Measurements from ENCODE around the gene VOPP1. TPM values are rescaled to one million over a fixed set of nuclear protein-coding genes. Genes with fewer than 3 reads are reported as not detected.
"Not testable (repeated sequence)": the region's sequence is repeated elsewhere in the genome, so short reads cannot be mapped to it uniquely, and the experiment has no call there.

The VOPP1 gene
- total and polyA plus RNA-seq, 2 experiments from 2014 or later = 27.5 to 86.5 TPM

DNA sequence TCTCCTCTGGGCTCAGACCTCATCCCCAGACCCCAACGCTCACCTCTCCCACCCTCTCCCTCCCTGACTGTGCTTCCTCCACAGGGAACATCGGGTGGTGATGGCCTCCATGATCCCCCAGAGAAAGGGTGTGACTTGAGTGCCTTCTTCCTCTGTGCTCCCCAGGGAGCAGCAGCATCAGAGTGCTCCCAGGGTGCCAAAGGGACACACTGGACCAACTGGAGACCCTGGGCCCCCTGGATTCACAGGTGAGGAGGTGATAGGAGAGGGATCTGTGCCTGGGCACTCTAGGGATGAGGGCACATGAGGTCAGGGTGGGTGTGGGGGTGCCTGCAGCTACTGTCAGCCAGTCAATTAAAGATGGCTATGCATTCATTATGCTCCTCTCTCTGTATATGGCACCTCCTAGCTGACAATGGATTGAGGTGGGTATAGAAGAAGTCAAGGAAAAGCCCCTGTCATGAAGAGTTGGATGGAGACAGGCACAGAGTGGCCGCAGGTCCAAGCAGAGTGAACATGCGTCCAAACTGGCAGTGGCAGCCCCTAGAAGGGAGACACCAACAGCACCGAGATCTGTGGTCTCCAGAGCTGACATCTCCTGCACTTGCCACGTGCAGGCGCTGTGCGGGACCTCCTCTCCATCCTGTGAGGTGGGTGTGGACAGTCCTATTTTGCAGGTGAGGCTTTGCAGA lies 15.5 kb upstream of the VOPP1 start:
- 74 to 76% methylated on average over 8 of the region's 8 CpGs for WGBS, 2 experiments (ENCODE audit: low coverage in 1 of 2, low lambda C conversion rate in 2 of 2, missing lambda C conversion rate in 2 of 2)
- no peaks in the 10 kb centered on the region for H3K9me2 ChIP-seq (ENCODE audit: insufficient read depth)
- no peak overlapping the region for H3K4me2 ChIP-seq (ENCODE audit: unreplicated experiment)
- in situ Hi-C loops (cut with MboI) = no loop called here
- H3K9ac ChIP-seq = no peak overlapping the region
- H3F3A ChIP-seq (ENCODE audit: insufficient read depth) = no peaks in the 10 kb centered on the region
- no peak overlapping the region for H2AFZ ChIP-seq
- no peaks in the 10 kb centered on the region for H3K79me2 ChIP-seq (ENCODE audit: insufficient read depth)
- TF ChIP-seq EZH2 (IDR thresholded peaks at IDR 0.05; ENCODE audit: insufficient read depth, poor library complexity, severe bottlenecking) (no peak), EZH2phosphoT487 (IDR thresholded peaks at IDR 0.05; ENCODE audit: insufficient read depth, low read depth) (no peak)
- no peaks in the 10 kb centered on the region for H3K4me1 ChIP-seq (ENCODE audit: insufficient read depth)
- H3K36me3 ChIP-seq (ENCODE audit: low read depth) = no peaks in the 10 kb centered on the region
- no peak for DNase-seq
- H3K27me3 ChIP-seq (replicated peaks; ENCODE audit: insufficient read depth) = peaks cover 17% of the 10 kb centered on the region; the same call in 1 of the 2 replicates
- no peaks in the 10 kb centered on the region for H4K20me1 ChIP-seq (ENCODE audit: insufficient read depth)
- no peak overlapping the region for H3K27ac ChIP-seq
- no peak overlapping the region for H3K4me3 ChIP-seq
- no peaks in the 10 kb centered on the region for H3K9me3 ChIP-seq (ENCODE audit: low read depth)

DNA sequence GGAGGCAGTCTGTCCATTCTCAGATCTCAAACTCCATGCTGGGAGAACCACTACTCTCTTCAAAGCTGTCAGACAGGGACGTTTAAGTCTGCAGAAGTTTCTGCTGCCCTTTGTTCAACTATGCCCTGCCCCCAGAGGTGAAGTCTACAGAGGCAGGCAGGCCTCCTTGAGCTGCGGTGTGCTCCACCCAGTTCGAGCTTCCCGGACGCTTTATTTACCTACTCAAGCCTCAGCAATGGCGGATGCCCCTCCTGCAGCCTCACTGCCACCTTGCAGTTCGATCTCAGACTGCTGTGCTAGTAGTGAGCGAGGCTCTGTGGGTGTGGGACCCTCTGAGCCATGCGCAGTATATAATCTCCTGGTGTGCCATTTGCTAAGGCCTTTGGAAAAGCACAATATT lies 10.4 kb upstream of the VOPP1 start:
- H3K27me3 ChIP-seq (replicated peaks; ENCODE audit: insufficient read depth) = peaks cover 12% of the 10 kb centered on the region
- H3K9me2 ChIP-seq (ENCODE audit: insufficient read depth); H3K4me3 ChIP-seq; DNase-seq; H3F3A ChIP-seq (ENCODE audit: insufficient read depth); H3K9ac ChIP-seq; H3K27ac ChIP-seq; in situ Hi-C loops (cut with MboI); H4K20me1 ChIP-seq (ENCODE audit: insufficient read depth); H3K79me2 ChIP-seq (ENCODE audit: insufficient read depth); H3K36me3 ChIP-seq (ENCODE audit: low read depth); H3K4me2 ChIP-seq (ENCODE audit: unreplicated experiment); H3K9me3 ChIP-seq (ENCODE audit: low read depth); H3K4me1 ChIP-seq (ENCODE audit: insufficient read depth); H2AFZ ChIP-seq: not testable (repeated sequence)
- WGBS, 2 experiments (ENCODE audit: low coverage in 1 of 2, low lambda C conversion rate in 2 of 2, missing lambda C conversion rate in 2 of 2) = 60 to 63% methylated on average over 9 of the region's 9 CpGs

DNA sequence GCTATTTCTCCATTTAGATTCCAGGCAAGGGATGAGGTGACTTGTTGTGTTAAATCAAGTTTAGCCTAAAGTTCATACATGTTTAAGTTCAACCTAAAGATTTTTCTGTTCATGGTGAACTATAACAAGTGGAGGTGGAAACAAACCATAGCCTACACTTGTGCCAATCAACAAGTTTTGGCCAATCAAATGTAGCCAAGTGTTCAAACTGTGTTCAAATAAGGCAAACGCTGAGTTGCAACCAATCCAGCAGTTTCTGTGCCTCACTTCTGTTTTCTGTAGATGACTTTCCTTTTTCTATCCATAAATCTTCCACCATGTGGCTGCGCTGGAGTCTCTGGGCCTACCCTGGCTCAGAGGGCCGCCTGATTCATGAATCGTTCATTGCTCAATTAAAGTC lies 4.5 kb upstream of the VOPP1 start:
- peaks cover 19% of the 10 kb centered on the region for H3F3A ChIP-seq (ENCODE audit: insufficient read depth)
- H3K9me2 ChIP-seq (ENCODE audit: insufficient read depth) = no peaks in the 10 kb centered on the region
- in situ Hi-C loops (cut with MboI) = no loop called here
- H3K36me3 ChIP-seq (ENCODE audit: low read depth) = no peaks in the 10 kb centered on the region
- no peak overlapping the region for H3K4me2 ChIP-seq (ENCODE audit: unreplicated experiment)
- H3K4me1 ChIP-seq (ENCODE audit: insufficient read depth) = peaks cover 20% of the 10 kb centered on the region
- no peak overlapping the region for H3K9ac ChIP-seq
- no peak overlapping the region for H3K4me3 ChIP-seq
- 54 to 58% methylated on average over 4 of the region's 4 CpGs for WGBS, 2 experiments (ENCODE audit: low coverage in 1 of 2, low lambda C conversion rate in 2 of 2, missing lambda C conversion rate in 2 of 2)
- H3K79me2 ChIP-seq (ENCODE audit: insufficient read depth) = no peaks in the 10 kb centered on the region
- H3K9me3 ChIP-seq (ENCODE audit: low read depth) = no peaks in the 10 kb centered on the region
- no peak overlapping the region for H2AFZ ChIP-seq
- TF ChIP-seq EZH2phosphoT487 (IDR thresholded peaks at IDR 0.05; ENCODE audit: insufficient read depth, low read depth) (no peak), EZH2 (IDR thresholded peaks at IDR 0.05; ENCODE audit: insufficient read depth, poor library complexity, severe bottlenecking) (no peak)
- no peak overlapping the region for H3K27ac ChIP-seq
- no peak for DNase-seq
- H4K20me1 ChIP-seq (ENCODE audit: insufficient read depth) = no peaks in the 10 kb centered on the region
- H3K27me3 ChIP-seq (replicated peaks; ENCODE audit: insufficient read depth) = no peaks in the 10 kb centered on the region; the same call in 1 of the 2 replicates

DNA sequence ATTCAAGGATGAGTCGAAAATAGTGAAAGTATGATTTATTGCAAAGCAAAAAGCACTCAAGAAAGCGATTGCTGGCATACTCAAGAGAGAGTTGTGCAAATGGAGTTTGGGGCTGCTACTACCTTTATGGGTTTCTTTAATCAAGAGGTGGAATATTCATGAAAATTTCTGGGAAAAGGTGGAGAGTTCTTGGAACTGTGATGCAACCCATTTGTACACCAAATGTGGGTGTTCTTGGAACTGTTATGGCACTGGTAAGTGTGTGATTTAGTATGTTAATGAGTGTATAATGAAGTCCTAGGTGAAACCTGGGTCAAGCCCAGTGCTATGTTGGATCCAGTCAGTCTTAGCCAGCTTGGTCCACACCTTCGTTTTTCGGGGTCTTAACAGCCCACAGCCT lies 3.4 kb upstream of the VOPP1 start:
- H3K9me3 ChIP-seq (ENCODE audit: low read depth) = no peaks in the 10 kb centered on the region
- in situ Hi-C loops (cut with MboI) = no loop called here

More for the DNA sequence above, 3.4 kb upstream of the VOPP1 start:
- Histone ChIP-seq H3K9me2 (ENCODE audit: insufficient read depth) (no peaks in the 10 kb centered on the region), H3K9ac (no peak overlapping the region), H3K4me3 (no peak overlapping the region), H3K27ac (no peak overlapping the region), H3K79me2 (ENCODE audit: insufficient read depth) (no peaks in the 10 kb centered on the region; the same call in 1 of the 2 replicates), H3K27me3 (replicated peaks; ENCODE audit: insufficient read depth) (no peaks in the 10 kb centered on the region), H2AFZ (no peak overlapping the region), H3K4me2 (ENCODE audit: unreplicated experiment) (no peak overlapping the region), H4K20me1 (ENCODE audit: insufficient read depth) (no peaks in the 10 kb centered on the region), H3F3A (ENCODE audit: insufficient read depth) (peaks cover 24% of the 10 kb centered on the region), H3K4me1 (ENCODE audit: insufficient read depth) (peaks cover 20% of the 10 kb centered on the region), H3K36me3 (ENCODE audit: low read depth) (no peaks in the 10 kb centered on the region)
- 76 to 78% methylated on average over 4 of the region's 4 CpGs for WGBS, 2 experiments (ENCODE audit: low coverage in 1 of 2, low lambda C conversion rate in 2 of 2, missing lambda C conversion rate in 2 of 2)
- no peak for TF ChIP-seq EZH2phosphoT487 (IDR thresholded peaks at IDR 0.05; ENCODE audit: insufficient read depth, low read depth)
- TF ChIP-seq EZH2 (IDR thresholded peaks at IDR 0.05; ENCODE audit: insufficient read depth, poor library complexity, severe bottlenecking) = no peak
- DNase-seq = no peak

Measured in GM23248 (cell line).